GM12872 (cell line): ENCODE data around the gene SARS1.

Source experiments
- CTCF ChIP-seq: IDR thresholded peaks from 3 replicates; pipeline ENCODE4 v1.5.1; 2011; ENCODE audit warnings: low read depth, mild to moderate bottlenecking, low read length, moderate library complexity; ENCODE audit not compliant: insufficient read depth

Gene SARS1

GRCh38 chr1:109269981-109270622, 56.4 kb downstream of the SARS1 start:
- TF ChIP-seq CTCF, result no peak

- no peak for TF ChIP-seq CTCF
These were observed 57.1 kb downstream of the SARS1 start for GRCh38 chr1:109270623-109271317.

GRCh38 chr1:109271458-109271857, 57.7 kb downstream of the SARS1 start:
- TF ChIP-seq CTCF, result no peak

GRCh38 chr1:109272021-109272799, 58.5 kb downstream of the SARS1 start:
- TF ChIP-seq CTCF, result no peak

GRCh38 chr1:109272831-109273547, 59.3 kb downstream of the SARS1 start:
- TF ChIP-seq CTCF, result no peak

- TF ChIP-seq CTCF, result no peak
These were observed 60.0 kb downstream of the SARS1 start for GRCh38 chr1:109273570-109274288.
